Stimulated activated CD8-positive, alpha-beta memory T cell treated with anti-CD3 and anti-CD28 coated beads, Interleukin-15, amount 100 ng/mL, for 4 hours (primary cell): ENCODE measurements around the gene STARD9.
A peak's percentile ranks its signal among the peaks of the same experiment; 100 is the strongest.
"Not testable (repeated sequence)": the region's sequence is repeated elsewhere in the genome, so short reads cannot be mapped to it uniquely, and the experiment has no call there.

Source experiments
- DNase-seq, 2 donors: peaks; one replicate each; pipeline ENCODE4 v3.0.0-alpha.2; 2020; ENCODE audit warnings: low read depth in 2 of 2

STARD9 gene

DNA sequence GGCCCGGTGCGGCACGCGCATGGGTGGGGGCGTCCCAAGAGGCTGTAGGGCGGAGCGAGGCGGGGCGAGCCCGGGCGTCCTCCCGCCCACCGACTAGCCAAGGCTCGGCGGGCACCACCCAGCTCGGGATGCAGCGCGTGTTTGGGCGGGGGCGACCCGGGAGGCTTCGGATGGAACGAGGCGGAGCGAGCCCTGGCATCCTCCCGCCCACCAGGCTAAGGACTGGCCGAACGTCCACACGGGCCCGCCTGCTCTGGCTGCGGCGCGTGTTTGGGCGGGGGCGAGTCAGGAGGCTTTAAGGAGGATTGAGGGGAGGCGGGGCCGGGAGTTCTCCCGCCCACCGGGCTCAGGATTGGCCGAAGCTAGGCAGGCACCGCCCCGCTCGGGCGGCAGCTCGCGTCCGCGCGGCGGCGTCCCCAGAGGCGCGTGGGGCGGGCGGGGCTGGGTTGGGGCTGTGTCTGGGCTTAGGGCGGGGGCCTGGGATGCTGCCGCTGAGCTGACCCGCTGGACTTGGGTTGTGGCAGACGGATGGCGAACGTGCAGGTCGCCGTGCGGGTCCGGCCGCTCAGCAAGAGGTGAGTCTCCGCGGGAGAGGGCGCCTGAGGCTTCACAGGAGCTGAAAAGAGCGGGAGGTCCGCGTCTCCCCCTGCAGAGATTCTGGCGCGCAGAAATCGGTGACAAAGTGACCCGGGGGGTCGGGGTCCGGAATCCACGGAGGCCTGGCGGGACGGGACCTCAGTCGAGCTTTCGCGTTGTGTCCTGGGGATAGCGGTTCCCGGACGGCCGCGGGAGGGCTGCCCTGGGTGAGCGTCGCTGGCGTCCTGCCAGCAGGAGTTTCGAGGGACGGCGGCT, at the start of gene STARD9:
TSS of gene STARD9 (plus strand) at position 419 of the 852 bp plus-strand sequence. CDS start at position 529, 110 bp downstream.
- DNase-seq: peak; percentile 87 to 91

DNA sequence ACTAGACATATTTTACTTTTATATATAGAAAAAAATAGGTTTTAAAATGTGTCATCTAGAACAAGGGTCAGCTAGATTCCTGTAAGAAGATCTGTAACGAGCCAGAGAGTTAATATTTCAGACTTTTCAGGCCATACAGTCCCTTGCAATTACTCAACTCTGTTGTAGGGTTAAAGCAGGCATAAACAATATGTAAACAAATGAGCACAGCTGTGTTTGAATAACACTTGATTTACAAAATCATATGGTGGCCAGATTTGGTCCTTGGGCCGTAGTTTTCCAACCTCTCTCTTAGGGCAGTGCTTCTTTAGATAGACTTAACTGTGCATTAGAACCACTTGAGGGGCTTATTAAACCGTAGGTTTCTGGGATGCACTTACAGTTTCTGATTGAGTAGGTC, 46.4 kb upstream of the STARD9 start:
- DNase-seq: no peak

DNA sequence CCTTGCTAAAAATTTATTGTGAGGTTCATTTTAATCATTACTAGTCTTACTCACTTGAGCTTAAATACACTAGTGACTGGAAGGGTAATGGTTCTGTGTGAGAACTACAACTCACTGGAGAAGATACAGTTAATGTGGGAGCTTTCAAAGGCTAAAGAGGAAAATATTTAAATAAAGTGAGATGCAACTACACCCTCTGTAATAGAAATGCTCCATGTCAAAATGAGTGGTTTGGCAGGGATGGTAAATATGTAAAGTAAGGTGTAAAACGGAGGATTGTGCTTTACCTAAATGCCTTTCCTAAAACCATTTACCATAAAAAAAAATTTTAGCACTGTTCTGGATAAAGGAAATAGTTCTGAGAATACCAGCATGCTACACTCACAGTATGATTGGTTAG, 42.2 kb upstream of the STARD9 start:
- no peak for DNase-seq

DNA sequence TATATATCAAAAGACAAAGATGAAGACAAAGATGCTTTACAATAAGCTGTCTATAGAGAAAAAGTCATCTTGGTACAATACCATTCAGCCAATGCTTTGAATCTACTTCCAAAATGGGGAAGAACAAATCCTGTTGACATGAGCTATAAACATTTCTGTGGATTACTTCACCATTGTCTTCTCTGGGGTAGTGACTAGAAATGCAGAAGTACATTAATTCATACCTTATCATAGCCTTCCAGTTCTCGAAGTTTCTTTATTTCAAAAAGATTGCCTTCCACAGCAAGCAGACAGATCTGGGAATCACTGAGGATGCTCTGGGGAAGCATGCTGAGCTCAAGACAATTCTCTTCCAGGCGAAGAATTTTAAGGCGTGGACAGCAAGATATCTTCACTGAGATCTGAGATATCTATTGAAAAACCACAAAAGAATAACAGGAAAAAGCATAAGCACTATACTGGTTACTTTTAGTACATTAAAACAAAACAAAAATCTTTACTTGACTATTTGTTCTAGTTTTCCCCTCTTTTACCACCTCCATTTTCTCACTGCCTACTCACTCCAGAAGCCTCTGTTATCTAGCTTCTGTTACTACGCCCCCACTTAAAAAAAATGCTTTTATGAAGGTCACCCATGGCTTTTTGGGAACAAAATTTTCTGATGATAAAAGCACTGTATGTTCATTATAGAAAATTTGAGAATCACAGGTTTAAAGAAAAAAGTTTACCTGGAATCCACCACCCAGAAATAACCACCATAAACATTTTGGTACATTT, 30.4 kb upstream of the STARD9 start:
- no peak for DNase-seq

DNA sequence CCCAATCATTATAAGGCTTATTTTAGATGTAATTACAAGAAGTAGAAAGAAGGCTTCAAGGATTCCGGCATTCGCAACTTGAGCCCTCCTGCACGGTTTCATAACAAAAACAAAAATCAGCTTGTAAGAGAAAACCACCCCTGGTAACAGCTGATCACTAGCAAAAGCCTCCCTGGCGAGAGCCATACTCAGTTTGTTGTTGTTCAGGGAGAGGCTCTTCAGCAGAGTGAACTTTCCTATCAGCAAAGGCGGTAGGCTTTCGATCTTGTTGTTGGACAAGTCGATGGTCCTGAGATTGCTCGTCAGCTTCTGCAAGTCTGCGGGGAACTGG, 27.5 kb upstream of the STARD9 start:
- no peak for DNase-seq

DNA sequence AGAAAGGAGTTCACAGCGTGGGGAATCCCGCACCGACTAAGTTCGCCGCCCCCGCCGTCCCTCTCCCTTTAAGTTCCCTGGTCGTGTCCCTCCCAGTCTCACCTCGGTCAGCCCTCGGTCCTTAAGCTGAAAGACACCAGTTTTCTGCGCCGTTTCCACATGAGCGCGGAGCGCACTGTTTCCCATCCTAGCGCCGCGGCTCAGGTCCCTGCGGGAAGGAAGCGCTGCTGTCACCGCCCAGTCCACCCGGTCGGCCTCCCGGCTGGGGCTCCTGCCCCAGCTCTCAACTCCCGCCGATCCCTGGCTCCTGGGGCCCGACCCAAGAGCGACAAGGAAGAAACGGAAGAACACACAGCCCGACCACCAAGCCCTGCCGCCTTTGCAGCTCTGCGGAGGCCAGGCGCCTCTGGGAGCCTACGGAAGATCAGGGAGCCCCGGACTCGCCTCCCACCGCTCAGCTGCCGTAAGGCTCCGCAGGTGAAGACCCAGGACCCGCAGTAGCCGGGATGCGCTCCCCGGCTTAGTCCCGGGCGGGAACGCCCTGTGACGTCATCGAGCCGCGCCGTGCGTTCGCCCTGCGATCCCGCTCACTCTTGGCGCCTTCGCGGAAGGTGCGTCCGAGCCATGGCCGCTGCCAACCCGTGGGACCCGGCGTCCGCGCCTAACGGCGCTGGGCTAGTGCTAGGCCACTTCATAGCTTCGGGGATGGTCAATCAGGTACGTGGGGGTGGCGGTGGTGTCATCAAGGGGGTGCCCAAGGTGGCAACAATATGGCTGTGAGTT, 27.0 kb upstream of the STARD9 start, which contains the start of the genes HAUS2 and LRRC57:
TSS of gene HAUS2 (plus strand) at position 590 of the 783 bp plus-strand sequence. CDS start at position 625, 35 bp downstream.
TSS of gene LRRC57 (minus strand) at position 545 of the 783 bp plus-strand sequence. CDS start at position 186, 359 bp downstream.
- peak; percentile 72 to 78 for DNase-seq

DNA sequence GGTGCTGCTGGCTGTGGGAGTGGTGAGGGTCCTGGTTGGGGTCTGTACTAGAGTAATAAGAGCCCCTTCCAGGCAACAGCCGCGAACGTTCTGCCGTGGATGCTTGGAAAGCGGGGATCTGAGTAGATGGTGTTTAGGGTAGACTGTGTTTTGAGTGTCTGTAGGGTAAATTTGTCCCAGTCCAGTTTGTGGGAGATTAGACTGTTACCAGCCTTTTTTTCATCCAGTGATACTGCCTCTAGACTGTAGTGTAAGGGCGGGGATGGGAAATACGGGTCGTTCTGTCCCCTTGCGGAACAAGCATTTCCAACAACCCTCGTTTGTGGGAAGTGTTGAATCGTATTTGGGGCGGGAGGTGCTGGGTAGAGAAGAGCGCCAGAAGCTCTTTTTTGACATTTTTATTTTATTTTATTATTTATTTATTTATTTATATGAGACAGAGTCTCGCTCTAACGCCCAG, 26.3 kb upstream of the STARD9 start:
- DNase-seq: no peak

DNA sequence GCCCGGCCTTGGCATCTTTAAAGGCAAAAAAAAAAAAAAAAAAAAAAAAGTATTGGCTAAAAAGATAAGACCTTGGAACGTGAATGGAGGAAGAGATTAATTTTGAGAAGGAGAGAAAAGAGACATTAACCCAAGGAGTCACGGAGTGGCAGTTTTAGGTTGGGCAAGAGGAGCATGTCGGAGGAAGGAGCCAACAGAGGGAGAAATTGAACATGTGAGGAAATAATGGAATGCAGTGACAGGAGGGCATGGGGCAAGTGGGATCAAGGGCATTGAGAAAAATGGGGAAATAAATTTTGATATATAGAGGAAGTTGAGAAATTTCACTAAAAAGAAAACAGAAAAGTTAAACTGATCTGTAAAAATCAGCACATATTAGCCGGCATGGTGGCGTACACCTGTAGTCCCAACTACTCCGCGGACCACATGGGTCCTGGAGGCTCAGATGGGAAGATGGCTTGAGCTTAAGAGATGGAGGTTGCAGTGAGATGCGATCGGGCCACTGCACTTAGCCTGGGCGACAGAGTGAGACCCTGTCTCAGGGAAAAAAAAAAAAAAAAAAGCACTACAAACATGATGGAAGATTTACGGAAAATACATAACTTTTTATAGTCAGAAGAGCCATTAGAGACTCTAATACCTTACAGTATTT, 25.5 kb upstream of the STARD9 start:
- DNase-seq: no peak

DNA sequence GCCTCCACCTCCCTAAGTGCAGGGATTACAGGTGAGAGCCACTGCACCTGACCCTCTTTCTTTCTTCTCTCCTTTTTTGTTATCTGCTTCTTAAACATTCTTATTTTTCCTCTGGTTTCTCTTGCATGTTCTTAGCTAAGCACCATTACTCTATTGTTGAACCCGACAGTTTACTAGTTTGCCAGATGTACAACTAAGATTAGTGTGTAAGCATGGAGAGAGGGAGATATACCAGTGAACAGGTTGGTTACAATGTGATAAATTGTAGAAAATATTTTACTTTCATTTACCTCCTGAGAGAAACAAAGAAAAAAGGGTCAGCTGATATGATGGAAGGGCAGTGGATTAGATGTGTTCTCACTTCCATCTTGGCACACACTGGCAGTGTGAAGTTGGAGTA, 21.9 kb upstream of the STARD9 start:
- DNase-seq: no peak

DNA sequence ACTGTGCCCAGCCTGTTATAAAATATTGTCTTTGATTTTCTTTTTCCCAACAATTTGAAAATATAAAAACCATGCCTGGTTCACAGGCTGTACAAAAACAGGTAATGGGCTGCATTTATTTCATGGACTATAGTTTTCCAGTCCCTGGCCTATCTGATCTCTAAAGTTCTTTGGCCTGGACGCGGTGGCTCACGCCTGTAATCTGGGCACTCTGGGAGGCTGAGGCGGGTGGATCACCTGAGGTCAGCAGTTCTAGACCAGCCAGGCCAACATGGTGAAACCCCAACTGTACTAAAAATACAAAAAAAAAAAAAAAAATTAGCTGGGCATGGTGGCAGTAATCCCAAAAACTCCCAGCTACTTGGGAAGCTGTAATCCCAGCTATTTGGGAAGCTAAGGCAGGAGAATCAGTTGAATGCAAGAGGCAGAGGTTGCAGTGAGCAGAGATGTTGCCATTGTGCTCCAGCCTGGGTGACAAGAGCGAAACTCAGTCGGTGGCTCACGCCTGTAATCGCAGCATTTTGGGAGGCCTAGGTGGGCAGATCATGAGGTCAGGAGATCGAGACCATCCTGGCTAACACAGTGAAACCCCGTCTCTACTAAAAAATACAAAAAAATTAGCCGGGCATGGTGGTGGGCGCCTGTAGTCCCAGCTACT, 18.7 kb upstream of the STARD9 start:
- not testable (repeated sequence) for DNase-seq

DNA sequence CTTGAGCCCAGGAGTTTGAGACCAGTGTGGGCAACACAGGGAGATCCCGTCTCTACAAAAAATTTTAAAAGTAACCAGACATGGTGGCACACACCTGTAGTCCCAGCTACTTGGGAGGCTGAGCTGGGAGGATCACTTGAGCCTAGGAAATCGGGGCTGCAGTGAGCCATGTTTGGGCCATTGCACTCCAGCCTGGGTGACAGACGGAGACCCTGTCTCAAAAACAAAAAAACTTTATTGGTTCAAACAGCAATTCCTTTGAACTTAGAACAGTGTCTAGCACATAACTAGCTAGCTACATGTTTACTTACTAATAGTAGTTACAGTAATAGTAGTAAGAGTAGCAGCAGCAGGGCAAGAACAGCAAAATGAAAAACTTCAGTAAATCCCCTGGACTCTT, 16.7 kb upstream of the STARD9 start:
- no peak for DNase-seq

DNA sequence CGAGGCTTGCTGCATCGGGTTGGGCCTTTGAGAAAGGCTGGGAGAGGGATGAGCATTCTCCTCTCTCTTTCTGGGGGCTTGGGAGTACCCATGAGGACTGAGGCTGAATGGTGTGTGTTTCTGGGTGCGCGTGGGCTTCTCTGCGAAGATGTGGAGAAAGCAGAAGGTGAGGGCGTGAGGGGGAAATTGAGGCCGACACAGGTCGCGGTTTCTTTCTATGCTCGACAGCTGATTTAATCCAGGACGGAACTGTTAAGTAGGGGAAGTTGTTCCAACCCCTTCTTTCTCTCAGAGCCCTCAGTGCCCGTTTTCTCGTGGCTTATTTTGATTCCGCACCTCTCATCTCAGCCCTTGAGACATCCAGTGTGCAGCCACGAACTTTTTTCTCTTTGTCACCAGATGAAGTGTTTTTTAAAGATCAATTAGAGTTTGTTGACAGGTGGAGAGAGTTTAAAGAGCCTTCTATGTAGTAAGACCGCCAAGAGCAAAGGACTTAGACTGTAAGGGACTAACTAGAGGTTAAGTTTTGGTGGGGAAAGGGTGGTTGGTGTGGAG, 711 bp downstream of the STARD9 start:
- no peak for DNase-seq

DNA sequence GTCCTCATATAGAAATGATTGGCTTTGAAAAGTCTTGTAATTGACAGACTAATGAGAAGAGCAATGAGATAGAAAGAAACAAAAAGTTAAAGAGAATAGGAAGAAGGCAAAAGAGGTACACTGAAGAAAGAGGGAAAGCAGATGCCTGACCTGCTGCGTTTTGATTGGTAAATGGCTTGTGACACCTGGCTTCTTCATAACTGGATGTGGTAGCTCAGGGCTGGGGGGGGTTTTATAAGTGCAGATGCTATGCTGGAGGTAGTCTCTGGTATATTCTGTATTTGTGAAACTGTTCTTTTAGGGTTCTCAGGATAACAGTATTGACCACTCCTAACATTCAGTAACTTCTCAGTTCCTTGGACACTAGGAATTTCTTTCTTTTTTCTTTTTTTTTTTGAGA, 1.4 kb downstream of the STARD9 start:
- DNase-seq: no peak

DNA sequence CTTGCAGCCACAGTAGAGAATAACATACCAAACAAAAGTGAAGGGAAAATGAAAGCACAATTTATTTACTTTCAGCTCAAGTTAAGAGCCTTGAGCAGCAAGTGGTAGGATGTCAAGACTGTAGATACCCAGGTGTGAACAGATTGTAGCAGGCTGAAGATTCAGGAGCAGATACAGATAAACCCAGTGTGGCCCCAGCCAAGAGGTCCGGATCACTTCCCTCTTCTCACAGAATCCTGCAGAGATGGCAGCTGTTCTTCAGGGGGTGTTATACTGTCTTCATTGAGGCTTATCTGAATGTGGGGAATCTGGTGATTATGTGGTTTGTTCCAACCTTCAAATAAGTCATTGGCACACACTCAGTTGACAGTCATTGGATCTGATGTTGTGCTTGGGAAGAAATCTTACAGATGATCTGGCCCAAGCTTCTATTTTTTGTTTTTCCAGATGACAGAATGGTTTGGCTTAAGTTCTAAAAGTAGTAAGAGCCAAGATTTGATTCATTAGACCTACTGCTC, 2.2 kb downstream of the STARD9 start:
- no peak for DNase-seq

DNA sequence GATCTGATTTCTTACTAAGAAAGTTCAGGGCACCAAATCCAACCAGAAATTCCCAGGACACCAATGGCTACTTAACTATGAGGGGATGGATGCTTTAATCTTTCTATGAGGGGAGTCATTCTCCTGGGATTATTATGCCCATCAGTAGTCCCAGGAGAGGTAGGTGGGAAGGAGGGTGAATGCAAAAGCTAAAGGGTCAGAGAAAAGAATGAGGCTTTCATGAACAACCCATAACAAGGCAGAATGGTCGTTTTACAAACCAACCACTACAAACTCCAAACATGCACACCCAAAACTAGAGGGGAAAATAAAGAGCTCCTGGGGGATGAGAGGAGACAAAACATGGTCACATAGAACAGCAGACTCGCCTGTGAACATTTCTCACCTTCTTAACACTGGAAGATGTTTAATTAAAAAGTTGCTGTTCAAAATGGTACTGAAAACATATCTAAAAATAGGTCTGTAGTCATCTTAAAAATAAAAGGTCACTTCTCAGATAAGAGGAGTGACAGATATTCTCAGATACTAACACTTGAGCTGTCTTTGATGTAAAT, 3.7 kb downstream of the STARD9 start:
- no peak for DNase-seq

DNA sequence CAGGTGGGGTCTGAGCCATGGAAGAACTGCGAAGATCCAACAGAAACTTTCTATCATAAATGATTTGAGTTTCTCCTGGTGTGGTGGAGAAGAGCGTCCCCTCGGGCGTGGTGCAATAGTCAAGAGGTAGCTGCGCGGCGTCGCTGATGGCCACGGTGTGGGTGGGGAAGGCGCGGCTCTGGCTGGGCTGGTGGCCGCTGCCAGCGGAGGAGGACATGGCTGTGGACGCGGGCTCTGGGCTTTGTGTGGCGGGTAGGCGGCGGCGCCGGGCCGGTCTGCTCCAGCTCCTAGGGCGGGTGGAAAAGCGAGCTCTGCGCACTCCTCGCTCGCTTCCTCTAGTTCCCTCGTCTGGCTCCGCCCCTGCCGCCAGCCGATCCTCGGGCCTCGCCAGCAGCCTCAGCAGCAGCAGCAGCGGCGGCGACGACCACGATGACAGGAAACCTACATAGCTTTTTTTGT, 5.9 kb downstream of the STARD9 start:
- peak; percentile 48 to 51 for DNase-seq

DNA sequence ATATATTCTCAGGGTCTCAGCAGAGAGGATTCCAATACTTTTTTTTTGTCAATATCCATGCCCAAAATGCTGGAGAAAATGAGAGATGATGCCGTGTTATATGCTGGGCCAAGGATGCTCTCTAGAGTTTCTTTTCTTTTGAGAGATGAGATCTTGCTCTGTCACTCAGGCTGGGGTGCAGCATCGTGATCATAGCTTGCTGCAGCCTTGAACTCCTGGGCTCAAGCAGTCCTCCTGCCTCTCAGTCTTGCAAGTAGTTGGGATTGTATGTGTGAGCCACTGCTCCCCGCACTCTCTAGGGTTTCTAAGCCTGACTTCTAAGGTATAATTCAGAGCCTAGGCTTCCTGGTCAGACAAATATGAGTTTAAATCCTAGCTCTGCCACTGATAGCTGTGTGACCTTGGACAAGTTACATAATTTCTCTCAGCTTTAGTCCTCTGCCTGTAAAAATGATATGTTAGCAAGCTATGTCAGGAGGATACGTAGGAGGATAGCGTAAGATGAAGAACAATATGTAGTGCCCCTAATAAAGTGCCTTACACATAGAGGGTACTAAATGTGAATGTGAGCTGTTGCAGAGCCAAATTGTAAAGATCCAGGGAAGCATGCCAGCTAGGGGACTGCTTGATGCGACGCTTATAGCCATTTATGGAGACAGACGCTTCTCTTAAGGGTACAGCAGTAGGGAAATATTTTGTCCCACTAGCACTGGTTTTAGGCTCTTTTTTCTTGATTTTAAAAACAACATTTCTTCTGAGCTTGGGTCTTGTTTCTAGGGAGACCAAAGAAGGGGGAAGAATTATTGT, 7.4 kb downstream of the STARD9 start:
- DNase-seq: no peak

DNA sequence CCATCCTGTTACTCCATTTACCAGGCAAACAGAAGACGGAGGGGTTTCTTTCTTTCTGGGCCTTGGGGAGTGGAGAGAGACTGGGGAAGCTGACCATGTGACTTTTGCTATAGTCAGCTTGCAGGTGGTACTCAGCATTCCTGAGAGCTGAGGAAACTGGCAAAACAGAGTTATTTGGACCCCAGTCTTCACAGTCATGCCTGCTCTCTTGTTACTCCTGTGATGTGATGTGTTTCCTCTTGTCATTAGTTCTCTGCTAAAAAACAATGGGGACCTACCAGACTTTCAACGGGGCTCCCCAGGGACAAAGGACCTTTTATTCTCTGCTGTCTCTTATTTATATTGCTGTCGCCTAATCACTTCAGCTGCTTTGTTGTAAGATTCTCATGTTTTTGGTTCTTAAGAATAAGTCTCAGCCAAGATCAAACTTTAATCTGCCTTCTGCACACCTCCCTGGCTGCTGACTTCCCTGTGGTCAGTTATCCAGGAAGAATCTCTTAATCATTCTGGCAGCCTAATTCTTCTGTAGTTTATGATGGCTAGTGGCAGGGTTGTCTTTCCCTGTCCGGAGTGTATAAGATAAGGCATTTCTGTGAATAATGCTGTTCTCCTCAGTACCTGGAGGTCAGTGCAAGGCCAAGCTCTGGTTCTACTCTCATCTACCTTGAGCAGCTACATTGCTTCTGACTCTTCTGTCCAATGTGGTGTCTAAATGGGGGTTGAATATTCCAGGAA, 8.8 kb downstream of the STARD9 start:
- no peak for DNase-seq
